Astrocyte (in vitro differentiated cells and primary cell): ENCODE measurements around the gene DMTF1.

Experiments used
- EZH2 ChIP-seq: IDR thresholded peaks from 2 replicates; pipeline ENCODE4 v1.6.1; 2012; ENCODE audit warnings: mild to moderate bottlenecking, low read length, inconsistent platforms; ENCODE audit not compliant: insufficient read depth
- TF ChIP-seq, protein P1 (sequence below): IDR thresholded peaks from 2 replicates; pipeline ENCODE4 v1.5.1; 2011; ENCODE audit warnings: low read depth, mild to moderate bottlenecking, inconsistent platforms, low read length, moderate library complexity; ENCODE audit not compliant: insufficient read depth

DNA sequence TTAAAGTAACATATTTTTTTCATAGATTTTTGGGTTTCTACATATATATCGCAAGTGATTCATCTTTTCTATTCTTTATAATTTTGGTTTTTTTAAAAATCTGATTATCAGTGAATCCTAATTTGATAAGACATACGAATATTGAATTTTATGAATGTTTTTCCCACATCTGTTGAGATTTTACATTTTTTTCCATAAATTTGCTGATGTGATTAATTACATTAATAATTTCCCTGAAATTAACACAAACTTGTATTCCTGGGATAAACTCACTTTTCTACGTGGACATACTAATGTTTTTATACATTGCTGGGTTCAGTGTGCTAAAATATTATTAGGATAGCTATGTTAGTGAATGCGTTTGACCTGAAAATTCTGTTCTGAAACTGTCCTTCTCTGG is 26.1 kb downstream of the DMTF1 start:
- TF ChIP-seq, protein P1, sequence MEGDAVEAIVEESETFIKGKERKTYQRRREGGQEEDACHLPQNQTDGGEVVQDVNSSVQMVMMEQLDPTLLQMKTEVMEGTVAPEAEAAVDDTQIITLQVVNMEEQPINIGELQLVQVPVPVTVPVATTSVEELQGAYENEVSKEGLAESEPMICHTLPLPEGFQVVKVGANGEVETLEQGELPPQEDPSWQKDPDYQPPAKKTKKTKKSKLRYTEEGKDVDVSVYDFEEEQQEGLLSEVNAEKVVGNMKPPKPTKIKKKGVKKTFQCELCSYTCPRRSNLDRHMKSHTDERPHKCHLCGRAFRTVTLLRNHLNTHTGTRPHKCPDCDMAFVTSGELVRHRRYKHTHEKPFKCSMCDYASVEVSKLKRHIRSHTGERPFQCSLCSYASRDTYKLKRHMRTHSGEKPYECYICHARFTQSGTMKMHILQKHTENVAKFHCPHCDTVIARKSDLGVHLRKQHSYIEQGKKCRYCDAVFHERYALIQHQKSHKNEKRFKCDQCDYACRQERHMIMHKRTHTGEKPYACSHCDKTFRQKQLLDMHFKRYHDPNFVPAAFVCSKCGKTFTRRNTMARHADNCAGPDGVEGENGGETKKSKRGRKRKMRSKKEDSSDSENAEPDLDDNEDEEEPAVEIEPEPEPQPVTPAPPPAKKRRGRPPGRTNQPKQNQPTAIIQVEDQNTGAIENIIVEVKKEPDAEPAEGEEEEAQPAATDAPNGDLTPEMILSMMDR, result no peak
- no peak for TF ChIP-seq EZH2
